ENCODE results near the gene FYCO1. TPM values are rescaled to one million over a fixed set of nuclear protein-coding genes. Genes with fewer than 3 reads are reported as not detected.

FYCO1 gene
- total and polyA plus RNA-seq, 12 donors, result 8.8 to 216 (median 143) TPM

- ATAC-seq (no peak), DNase-seq (no peak)
- Histone ChIP-seq H3K36me3 (peaks cover 0 to 100% (median 62%) of the 10 kb centered on the region in 9 donors), H3K4me3 (no peak overlapping the region), H3K4me1 (peaks cover 0 to 17% (median 6%) of the 10 kb centered on the region in 9 donors), H3K27me3 (no peaks in the 10 kb centered on the region), H3K9me3 (no peaks in the 10 kb centered on the region), H3K27ac (no peak overlapping the region)
- 97 to 98% methylated on average over 2 of the region's 2 CpGs for WGBS, 2 donors
- no peak for TF ChIP-seq CTCF (IDR thresholded peaks at IDR 0.05)
- intact Hi-C loops (cut with DNase I), result loop anchor here in 6 of 10 donors (5.0 to 10.0 kb wide), 3 partner anchors 163 to 171 kb away; no protein-coding TSS in a partner anchor
Observed at GRCh38 chr3:45927881-45928280, 67.7 kb downstream of the FYCO1 start.

- no peak for TF ChIP-seq CTCF (IDR thresholded peaks at IDR 0.05)
- intact Hi-C loops (cut with DNase I), result loop anchor here in 2 of 10 donors (10.0 kb wide), 1 partner anchor 159 kb away; no protein-coding TSS in a partner anchor
- H3K27ac ChIP-seq, result no peak overlapping the region
- DNase-seq (no peak), ATAC-seq (no peak)
- no peaks in the 10 kb centered on the region for H3K27me3 ChIP-seq
- H3K36me3 ChIP-seq, result peaks cover 0 to 100% (median 59%) of the 10 kb centered on the region in 9 donors
- peaks cover 0 to 5% (median 0%) of the 10 kb centered on the region in 9 donors for H3K4me1 ChIP-seq
- no peak overlapping the region for H3K4me3 ChIP-seq
- H3K9me3 ChIP-seq, result no peaks in the 10 kb centered on the region
- 51 to 80% methylated on average over 3 of the region's 3 CpGs for WGBS, 2 donors
Observed at GRCh38 chr3:45923755-45924154, 71.9 kb downstream of the FYCO1 start.

- DNase-seq (no peak), ATAC-seq (peak in 5 of 8 donors; percentile 43 to 72 (median 53))
- intact Hi-C loops (cut with DNase I), result loop anchor here in 2 of 10 donors (10.0 kb wide), 1 partner anchor 158 kb away; no protein-coding TSS in a partner anchor
- no peaks in the 10 kb centered on the region for H3K9me3 ChIP-seq
- no peak overlapping the region for H3K4me3 ChIP-seq
- peaks cover 0 to 100% (median 52%) of the 10 kb centered on the region in 9 donors for H3K36me3 ChIP-seq
- H3K4me1 ChIP-seq, result peaks cover 0 to 5% (median 0%) of the 10 kb centered on the region in 9 donors
- whole genome bisulfite sequencing, 2 donors, result 91 to 93% methylated on average over 4 of the region's 4 CpGs
- no peak overlapping the region for H3K27ac ChIP-seq
- no peak for TF ChIP-seq CTCF (IDR thresholded peaks at IDR 0.05)
- no peaks in the 10 kb centered on the region for H3K27me3 ChIP-seq
Observed at GRCh38 chr3:45922950-45923590, 72.6 kb downstream of the FYCO1 start.

GRCh38 chr3:45922039-45922326, 73.6 kb downstream of the FYCO1 start:
- Histone ChIP-seq H3K4me1 (peaks cover 0 to 5% (median 0%) of the 10 kb centered on the region in 9 donors), H3K9me3 (no peaks in the 10 kb centered on the region), H3K4me3 (no peak overlapping the region), H3K27me3 (no peaks in the 10 kb centered on the region), H3K27ac (no peak overlapping the region), H3K36me3 (peaks cover 0 to 95% (median 51%) of the 10 kb centered on the region in 9 donors)
- no peak for DNase-seq
- intact Hi-C loops (cut with DNase I), result loop anchor here in 2 of 10 donors (10.0 kb wide), 1 partner anchor 157 kb away; no protein-coding TSS in a partner anchor
- TF ChIP-seq CTCF (IDR thresholded peaks at IDR 0.05), result no peak
- 83 to 88% methylated on average over 3 of the region's 3 CpGs for WGBS, 2 donors
- ATAC-seq, result no peak
